Ectodermal cell (in vitro differentiated cells): ENCODE data around the gene UBAC2.

Experiments
- H3K27ac ChIP-seq: 2 replicates; pipeline ENCODE4 v1.7.0; 2013; ENCODE audit warnings: mild to moderate bottlenecking, low read depth, low read length; ENCODE audit not compliant: insufficient read depth, poor library complexity, severe bottlenecking
- H3K27me3 ChIP-seq: 2 replicates; pipeline ENCODE4 v1.7.0; 2013; ENCODE audit warnings: mild to moderate bottlenecking, low read length; ENCODE audit not compliant: insufficient read depth, control insufficient read depth, poor library complexity, severe bottlenecking
- H3K36me3 ChIP-seq: one replicate; pipeline ENCODE4 v1.7.0; 2013; ENCODE audit warnings: low read length; ENCODE audit not compliant: control insufficient read depth, insufficient read depth
- H3K4me1 ChIP-seq: one replicate; pipeline ENCODE4 v1.7.0; 2013; ENCODE audit warnings: low read length; ENCODE audit not compliant: control insufficient read depth, insufficient read depth
- H3K4me3 ChIP-seq: 2 replicates; pipeline ENCODE4 v1.7.0; 2013; ENCODE audit warnings: low read depth, low read length, control low read depth; ENCODE audit not compliant: insufficient read depth
- H3K9me3 ChIP-seq: 2 replicates; pipeline ENCODE4 v1.7.0; 2013; ENCODE audit warnings: mild to moderate bottlenecking, low read length, moderate library complexity; ENCODE audit not compliant: control insufficient read depth
- WGBS, 2 experiments: methylation state at CpG; one replicate each; pipeline ENCODE4 v1.1.7; 2013; ENCODE audit warnings: missing lambda C conversion rate in 2 of 2; 5-methylcytosine and 5-hydroxymethylcytosine counted together

UBAC2 gene

GRCh38 chr13:99276706-99277105, 76.1 kb downstream of the UBAC2 start:
- no peaks in the 10 kb centered on the region for H3K36me3 ChIP-seq
- no peaks in the 10 kb centered on the region for H3K9me3 ChIP-seq
- H3K4me1 ChIP-seq, result no peaks in the 10 kb centered on the region
- no peak overlapping the region for H3K27ac ChIP-seq
- 90 to 100% methylated on average over 2 of the region's 2 CpGs for WGBS, 2 experiments
- H3K27me3 ChIP-seq, result no peaks in the 10 kb centered on the region
- no peak overlapping the region for H3K4me3 ChIP-seq

GRCh38 chr13:99277629-99278028, 77.0 kb downstream of the UBAC2 start:
- Histone ChIP-seq H3K36me3 (no peaks in the 10 kb centered on the region), H3K27me3 (no peaks in the 10 kb centered on the region), H3K9me3 (no peaks in the 10 kb centered on the region), H3K27ac (no peak overlapping the region), H3K4me3 (no peak overlapping the region), H3K4me1 (no peaks in the 10 kb centered on the region)
- WGBS, 2 experiments, result 88 to 98% methylated on average over 4 of the region's 4 CpGs

- Histone ChIP-seq H3K36me3 (no peaks in the 10 kb centered on the region), H3K4me1 (no peaks in the 10 kb centered on the region), H3K4me3 (no peak overlapping the region), H3K9me3 (no peaks in the 10 kb centered on the region), H3K27ac (no peak overlapping the region), H3K27me3 (no peaks in the 10 kb centered on the region)
- 97 to 98% methylated on average over 5 of the region's 5 CpGs for WGBS, 2 experiments
Measured at GRCh38 chr13:99278200-99278599, 77.5 kb downstream of the UBAC2 start.

GRCh38 chr13:99278843-99279242, 78.2 kb downstream of the UBAC2 start:
- Histone ChIP-seq H3K4me1 (no peaks in the 10 kb centered on the region), H3K4me3 (no peak overlapping the region), H3K9me3 (no peaks in the 10 kb centered on the region), H3K27ac (no peak overlapping the region), H3K27me3 (no peaks in the 10 kb centered on the region), H3K36me3 (no peaks in the 10 kb centered on the region)
- WGBS, 2 experiments, result 93 to 95% methylated on average over 3 of the region's 3 CpGs

DNA sequence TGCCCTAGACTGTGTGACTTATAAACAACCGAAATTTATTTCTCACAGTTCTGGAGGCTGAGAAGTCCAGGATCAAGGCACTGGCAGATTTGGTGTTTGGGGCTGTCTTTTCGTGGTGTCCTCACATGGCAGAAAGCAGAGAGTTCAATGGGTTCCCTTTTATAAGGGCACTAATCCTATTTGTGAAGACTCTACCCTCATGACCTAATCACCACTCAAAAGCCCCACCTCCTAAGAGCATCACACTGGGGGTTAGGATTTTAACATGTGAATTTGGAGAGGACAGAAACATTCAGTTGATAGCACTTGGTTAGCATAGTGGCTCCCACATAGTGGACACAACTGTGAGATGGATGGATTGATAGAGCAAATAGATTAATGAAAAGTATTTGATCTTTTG, 79.0 kb downstream of the UBAC2 start:
- H3K4me3 ChIP-seq, result no peak overlapping the region
- H3K4me1 ChIP-seq, result no peaks in the 10 kb centered on the region
- WGBS, 2 experiments, result 80 to 84% methylated on average over 2 of the region's 2 CpGs
- H3K36me3 ChIP-seq, result no peaks in the 10 kb centered on the region
- H3K9me3 ChIP-seq, result no peaks in the 10 kb centered on the region
- H3K27ac ChIP-seq, result no peak overlapping the region
- no peaks in the 10 kb centered on the region for H3K27me3 ChIP-seq

DNA sequence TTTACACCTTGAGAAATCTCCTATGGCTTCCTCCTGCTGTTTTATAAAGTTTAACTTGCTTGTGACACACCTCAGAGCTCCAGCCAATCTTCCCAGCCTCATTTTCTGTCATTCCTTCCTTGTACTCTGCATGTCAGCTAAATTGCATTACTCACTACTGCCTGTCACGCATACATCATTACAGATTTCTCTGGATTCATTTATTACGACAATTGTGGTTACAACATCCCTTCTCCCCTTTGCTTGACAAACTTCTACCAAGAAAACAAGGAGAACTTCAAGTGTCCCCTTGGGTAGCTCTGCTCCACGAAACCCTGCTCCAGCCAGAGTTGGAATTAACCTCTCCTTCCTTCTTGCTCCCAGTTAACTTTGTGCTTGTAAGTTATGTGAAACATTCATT, 79.5 kb downstream of the UBAC2 start:
- no peak overlapping the region for H3K27ac ChIP-seq
- H3K27me3 ChIP-seq, result no peaks in the 10 kb centered on the region
- WGBS, 2 experiments, result 99 to 100% methylated on average over 3 of the region's 3 CpGs
- H3K36me3 ChIP-seq, result no peaks in the 10 kb centered on the region
- H3K4me1 ChIP-seq, result no peaks in the 10 kb centered on the region
- no peaks in the 10 kb centered on the region for H3K9me3 ChIP-seq
- H3K4me3 ChIP-seq, result no peak overlapping the region

GRCh38 chr13:99281811-99282263, 81.2 kb downstream of the UBAC2 start:
- no peaks in the 10 kb centered on the region for H3K27me3 ChIP-seq
- H3K4me1 ChIP-seq, result no peaks in the 10 kb centered on the region
- H3K27ac ChIP-seq, result no peak overlapping the region
- no peak overlapping the region for H3K4me3 ChIP-seq
- 91 to 94% methylated on average over 5 of the region's 5 CpGs for WGBS, 2 experiments
- H3K36me3 ChIP-seq, result no peaks in the 10 kb centered on the region
- no peaks in the 10 kb centered on the region for H3K9me3 ChIP-seq

GRCh38 chr13:99282264-99283231, 81.9 kb downstream of the UBAC2 start:
- Histone ChIP-seq H3K27ac (no peak overlapping the region), H3K4me3 (no peak overlapping the region), H3K36me3 (no peaks in the 10 kb centered on the region), H3K27me3 (no peaks in the 10 kb centered on the region), H3K4me1 (no peaks in the 10 kb centered on the region), H3K9me3 (no peaks in the 10 kb centered on the region)
- 95 to 97% methylated on average over 1 of the region's 1 CpG for WGBS, 2 experiments

DNA sequence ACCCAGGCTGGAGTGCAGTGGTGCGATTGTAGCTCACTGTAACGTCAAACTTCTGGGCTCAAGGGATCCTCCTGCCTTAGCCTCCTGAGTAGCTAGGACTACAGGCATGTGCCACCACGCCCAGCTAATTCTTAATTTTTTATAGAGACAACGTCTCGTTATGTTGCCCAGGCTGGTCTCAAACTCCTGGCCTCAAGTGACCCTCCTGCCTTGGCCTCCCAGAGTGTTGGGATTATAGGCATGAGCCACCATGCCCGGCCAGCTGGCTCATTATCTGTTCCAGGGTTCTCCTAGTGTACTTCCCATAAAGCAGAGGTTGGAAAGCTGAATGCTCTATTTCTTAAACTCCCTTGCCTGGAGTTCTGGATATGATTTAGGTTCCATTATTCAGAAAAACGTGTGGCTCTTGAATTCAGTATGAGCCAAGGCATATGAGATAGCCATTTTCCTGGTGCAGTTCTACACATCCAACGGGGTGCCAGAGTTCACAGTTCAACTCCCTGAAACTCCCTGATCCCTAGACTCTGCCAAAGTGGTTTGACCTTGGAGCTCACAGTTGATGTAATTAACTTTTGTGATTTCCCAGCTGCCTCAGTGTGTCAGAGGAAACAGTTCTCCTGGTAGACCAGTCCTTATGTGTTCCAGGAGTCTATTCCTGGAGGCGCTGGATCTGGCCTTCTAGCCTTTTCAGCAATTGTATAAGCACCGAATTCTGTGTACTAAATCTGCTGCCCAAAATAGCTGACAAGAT, 85.0 kb downstream of the UBAC2 start:
- Histone ChIP-seq H3K9me3 (no peaks in the 10 kb centered on the region), H3K4me3 (no peak overlapping the region)
- 94 to 95% methylated on average over 10 of the region's 10 CpGs for WGBS, 2 experiments

DNA sequence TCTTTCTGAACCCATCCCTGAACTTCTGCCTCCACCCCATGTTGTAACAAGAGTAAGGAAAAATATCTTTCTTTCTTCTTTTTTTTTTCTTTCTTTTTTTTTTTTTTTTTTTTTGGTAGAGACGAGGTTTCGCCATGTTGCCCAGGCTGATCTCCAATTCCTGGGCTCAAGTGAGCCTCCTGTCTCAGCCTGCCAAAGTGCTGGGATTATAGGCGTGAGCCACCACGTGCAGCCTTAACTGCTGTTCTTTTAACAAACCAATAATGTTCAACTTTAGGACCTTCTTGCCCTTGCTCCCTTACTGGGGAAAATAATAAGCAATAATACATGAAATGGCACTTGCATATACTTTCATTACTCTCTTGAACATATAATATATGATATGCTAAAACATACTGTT, 86.9 kb downstream of the UBAC2 start:
- Histone ChIP-seq H3K9me3 (no peaks in the 10 kb centered on the region), H3K4me3 (no peak overlapping the region), H3K27ac (no peak overlapping the region), H3K36me3 (no peaks in the 10 kb centered on the region), H3K4me1 (no peaks in the 10 kb centered on the region), H3K27me3 (no peaks in the 10 kb centered on the region)
- WGBS, 2 experiments, result 88 to 99% methylated on average over 4 of the region's 4 CpGs

More for the DNA sequence above, 85.0 kb downstream of the UBAC2 start:
- H3K27ac ChIP-seq, result no peak overlapping the region
- H3K27me3 ChIP-seq, result no peaks in the 10 kb centered on the region
- H3K36me3 ChIP-seq, result no peaks in the 10 kb centered on the region
- H3K4me1 ChIP-seq, result no peaks in the 10 kb centered on the region
